ENCODE data around the gene OSBPL10.

OSBPL10 gene

GRCh38 chr3:31753050-31753425 lies 228.0 kb downstream of the OSBPL10 start:
- in situ Hi-C loops (cut with HindIII; ENCODE audit: low sequenced_read_pairs) = no loop called here

GRCh38 chr3:31752305-31753049 lies 228.6 kb downstream of the OSBPL10 start:
- in situ Hi-C loops (cut with HindIII; ENCODE audit: low sequenced_read_pairs) = no loop called here

GRCh38 chr3:31750341-31750740 lies 230.7 kb downstream of the OSBPL10 start:
- in situ Hi-C loops (cut with HindIII; ENCODE audit: low sequenced_read_pairs) = no loop called here

GRCh38 chr3:31748933-31749295 lies 232.1 kb downstream of the OSBPL10 start:
- in situ Hi-C loops (cut with HindIII; ENCODE audit: low sequenced_read_pairs) = no loop called here

DNA sequence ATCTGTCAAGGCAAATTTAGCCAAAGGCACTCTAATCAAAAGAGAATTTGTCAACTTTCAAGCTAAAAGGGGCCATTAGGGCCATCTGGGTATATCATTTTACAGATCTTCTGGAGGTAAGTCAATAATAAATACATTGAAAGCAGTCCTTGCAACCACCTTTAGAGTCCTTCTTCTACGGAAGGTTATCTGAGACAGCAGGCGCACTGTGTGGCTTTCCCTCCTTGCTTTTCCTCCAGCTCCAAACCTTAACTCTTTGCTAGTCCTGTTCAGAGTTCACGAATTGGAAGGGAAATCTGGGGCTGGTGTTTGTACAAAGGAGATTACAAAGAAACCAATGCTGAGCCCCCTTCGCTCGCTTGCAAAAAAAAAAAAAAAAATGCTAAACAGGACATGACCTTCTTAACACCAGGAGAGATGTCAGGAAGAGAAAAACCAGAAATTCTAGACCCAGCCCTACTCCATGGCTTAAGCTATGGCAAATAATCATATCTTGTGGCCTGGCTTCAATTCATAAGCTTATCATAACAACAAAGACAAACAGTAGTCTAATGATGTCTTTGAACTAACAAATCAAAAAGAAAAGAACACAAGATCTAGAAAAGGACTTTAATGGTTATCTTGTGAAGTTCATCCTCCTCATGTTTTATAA lies 232.7 kb downstream of the OSBPL10 start:
- in situ Hi-C loops (cut with HindIII; ENCODE audit: low sequenced_read_pairs) = no loop called here

- in situ Hi-C loops (cut with HindIII; ENCODE audit: low sequenced_read_pairs) = no loop called here
Measured at GRCh38 chr3:31747785-31748184, 233.3 kb downstream of the OSBPL10 start.

GRCh38 chr3:31744913-31745312 lies 236.1 kb downstream of the OSBPL10 start:
- in situ Hi-C loops (cut with HindIII; ENCODE audit: low sequenced_read_pairs) = no loop called here

- in situ Hi-C loops (cut with HindIII; ENCODE audit: low sequenced_read_pairs) = no loop called here
Measured at GRCh38 chr3:31743331-31744089, 237.6 kb downstream of the OSBPL10 start.

DNA sequence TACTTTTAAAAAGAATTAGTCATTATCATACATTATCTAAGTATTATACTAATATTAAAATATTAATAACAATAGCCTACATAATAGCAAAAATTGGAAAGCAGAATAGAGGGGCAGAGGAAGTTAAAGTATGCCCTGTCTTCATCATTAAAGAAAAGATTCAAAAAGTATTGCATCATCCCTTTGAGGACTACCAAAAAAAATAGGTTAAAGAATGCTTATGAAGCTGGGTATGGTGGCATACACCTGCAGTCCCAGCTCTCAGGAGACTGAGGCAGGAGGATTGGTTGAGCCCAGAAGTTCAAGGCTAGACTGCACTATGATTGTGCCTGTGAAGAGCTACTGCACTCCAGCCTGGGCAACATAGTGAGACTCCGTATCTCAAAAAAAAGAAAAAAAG lies 240.7 kb downstream of the OSBPL10 start:
- in situ Hi-C loops (cut with HindIII; ENCODE audit: low sequenced_read_pairs) = no loop called here

- in situ Hi-C loops (cut with HindIII; ENCODE audit: low sequenced_read_pairs) = no loop called here
Measured at GRCh38 chr3:31738412-31738811, 242.7 kb downstream of the OSBPL10 start.

DNA sequence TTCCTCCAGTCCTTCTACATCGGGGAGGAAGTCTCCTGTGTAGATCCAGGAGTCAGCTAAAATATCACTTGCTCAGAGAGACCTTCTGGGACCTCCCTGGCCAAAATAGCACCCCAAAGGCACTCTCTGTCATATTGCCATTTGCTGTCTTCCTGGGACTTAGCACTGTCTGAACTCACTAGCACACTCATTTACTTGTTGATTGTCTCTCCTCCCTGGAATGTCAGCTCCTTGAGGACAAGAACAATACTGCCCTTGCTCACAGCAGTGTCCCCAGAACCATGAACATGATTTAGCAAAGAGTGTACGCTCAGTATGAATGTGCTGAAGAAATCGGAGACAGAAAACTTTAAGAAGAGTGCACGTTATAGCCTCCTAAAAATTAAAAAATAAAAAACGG lies 245.4 kb downstream of the OSBPL10 start:
- in situ Hi-C loops (cut with HindIII; ENCODE audit: low sequenced_read_pairs) = no loop called here

DNA sequence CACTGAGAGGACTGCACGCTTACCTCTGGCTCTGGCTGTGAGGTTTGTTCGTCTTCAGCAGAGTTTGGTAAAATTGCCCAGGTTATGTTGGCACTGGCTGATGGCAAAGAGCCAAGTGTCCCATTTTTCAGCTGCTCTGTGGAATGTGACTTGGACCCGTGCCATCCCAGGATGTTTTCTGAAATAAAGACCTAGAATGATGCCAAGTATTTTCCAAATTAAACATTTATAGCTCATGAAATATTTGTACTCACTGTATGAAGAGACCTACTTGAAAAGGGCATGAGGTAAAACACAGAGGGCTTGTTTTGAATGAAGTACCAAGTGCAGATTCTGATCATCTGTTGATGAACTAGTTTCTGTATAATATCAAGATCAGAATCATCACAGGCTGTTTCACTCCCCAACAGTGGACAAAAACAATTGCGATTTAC lies 247.8 kb downstream of the OSBPL10 start:
- in situ Hi-C loops (cut with HindIII; ENCODE audit: low sequenced_read_pairs) = no loop called here

DNA sequence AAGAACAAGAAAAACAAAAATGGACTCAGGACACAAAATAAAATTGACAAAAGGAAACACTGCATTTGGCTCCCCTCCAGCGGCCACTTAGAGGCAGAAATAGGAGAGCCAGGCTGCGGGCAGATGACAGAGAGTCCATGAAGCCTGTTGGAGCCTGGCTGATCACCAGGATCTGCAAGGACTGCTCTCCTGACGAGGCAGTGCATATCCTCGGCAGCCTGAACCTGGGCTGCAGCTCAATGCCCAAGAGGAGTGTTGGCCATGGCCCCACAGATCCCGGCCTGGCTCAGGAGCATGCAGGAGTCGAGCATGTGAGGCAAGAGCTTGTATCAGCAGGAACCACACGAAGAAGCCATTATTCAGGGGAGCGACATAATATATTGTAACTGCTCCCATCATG lies 248.5 kb downstream of the OSBPL10 start:
- in situ Hi-C loops (cut with HindIII; ENCODE audit: low sequenced_read_pairs) = no loop called here

GRCh38 chr3:31729573-31729972 lies 251.5 kb downstream of the OSBPL10 start:
- in situ Hi-C loops (cut with HindIII; ENCODE audit: low sequenced_read_pairs) = no loop called here

DNA sequence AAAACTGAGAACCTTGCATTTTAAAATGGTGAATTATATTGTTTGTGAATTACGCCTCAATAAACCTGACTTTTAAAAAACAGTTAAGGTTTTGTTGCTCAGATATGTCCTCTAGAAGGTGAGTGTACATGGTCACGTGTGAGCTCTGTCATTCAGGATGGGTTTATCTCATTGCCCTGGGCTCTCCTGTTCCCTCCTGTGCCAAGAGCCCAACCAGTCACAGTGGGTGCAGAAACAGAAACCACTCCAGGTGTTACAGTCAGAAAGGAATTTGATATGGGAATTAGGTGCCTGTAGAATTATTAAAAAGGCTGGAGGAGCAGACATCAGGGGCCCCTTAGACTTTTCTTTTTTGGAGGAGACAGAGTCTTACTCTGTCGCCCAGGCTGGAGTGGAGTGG lies 252.0 kb downstream of the OSBPL10 start:
- in situ Hi-C loops (cut with HindIII; ENCODE audit: low sequenced_read_pairs) = no loop called here

GRCh38 chr3:31728403-31728802 lies 252.7 kb downstream of the OSBPL10 start:
- in situ Hi-C loops (cut with HindIII; ENCODE audit: low sequenced_read_pairs) = no loop called here

DNA sequence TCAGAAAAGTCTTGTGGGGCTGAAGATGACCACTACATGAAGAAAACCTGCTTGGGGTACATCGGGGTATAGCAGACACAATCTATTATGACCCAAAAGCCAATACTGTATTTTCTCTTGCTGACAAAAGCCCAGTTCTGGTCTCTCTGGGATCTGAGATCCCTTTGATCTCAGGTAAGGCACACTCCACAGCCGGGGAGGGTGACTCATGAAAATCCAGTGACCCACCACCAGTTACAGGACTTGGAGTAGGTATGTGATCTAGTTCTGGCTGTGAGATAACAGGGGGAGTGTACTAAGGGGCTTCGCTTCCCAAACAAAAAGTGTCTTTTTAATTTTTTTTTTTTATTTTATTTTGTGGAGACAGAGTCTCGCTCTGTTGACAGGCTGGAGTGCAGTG lies 255.1 kb downstream of the OSBPL10 start:
- in situ Hi-C loops (cut with HindIII; ENCODE audit: low sequenced_read_pairs) = no loop called here

- in situ Hi-C loops (cut with HindIII; ENCODE audit: low sequenced_read_pairs) = no loop called here
Measured at GRCh38 chr3:31725568-31725967, 255.5 kb downstream of the OSBPL10 start.

DNA sequence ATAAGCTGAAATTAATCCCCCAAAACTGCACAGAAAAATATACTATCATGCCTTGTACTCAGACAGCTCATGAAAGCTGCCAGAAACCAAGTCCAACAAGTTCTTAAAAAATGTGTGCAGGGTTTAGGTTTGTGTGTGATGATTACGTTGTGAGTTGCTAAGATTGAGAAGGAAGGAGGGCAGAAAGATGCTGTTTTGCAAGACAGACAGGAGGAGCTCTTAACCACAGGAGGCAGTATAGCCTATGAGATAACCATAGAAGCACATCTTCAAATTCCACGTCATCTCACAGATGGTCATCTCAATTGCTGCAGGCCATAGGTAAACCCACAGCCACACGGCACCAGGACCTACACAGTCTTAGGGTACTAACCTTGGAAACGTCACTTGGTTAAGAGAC lies 256.4 kb downstream of the OSBPL10 start:
- in situ Hi-C loops (cut with HindIII; ENCODE audit: low sequenced_read_pairs) = no loop called here

GRCh38 chr3:31724116-31724515 lies 256.9 kb downstream of the OSBPL10 start:
- in situ Hi-C loops (cut with HindIII; ENCODE audit: low sequenced_read_pairs) = no loop called here

GRCh38 chr3:31723701-31724100 lies 257.4 kb downstream of the OSBPL10 start:
- in situ Hi-C loops (cut with HindIII; ENCODE audit: low sequenced_read_pairs) = no loop called here

DNA sequence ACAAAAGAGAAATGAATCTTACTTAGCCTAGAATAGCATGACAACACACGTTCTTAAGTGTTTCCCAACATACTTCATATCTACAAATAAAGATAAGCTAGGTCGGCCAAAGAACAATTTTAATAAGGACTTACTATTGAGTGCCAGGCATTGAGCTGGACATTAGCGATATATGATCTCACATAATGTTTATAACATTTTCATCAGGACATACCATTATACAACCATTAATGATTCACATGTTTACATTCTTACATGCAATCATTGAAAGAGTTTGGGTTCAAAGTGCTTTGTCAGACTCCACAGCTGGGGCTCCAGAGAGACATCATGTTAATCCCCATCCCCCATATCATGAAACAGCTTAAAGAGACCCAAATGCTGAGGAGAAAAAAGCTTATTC lies 259.4 kb downstream of the OSBPL10 start:
- in situ Hi-C loops (cut with HindIII; ENCODE audit: low sequenced_read_pairs) = no loop called here
